GM12878 (cell line): ENCODE data around the gene CDH18. TPM values are rescaled to one million over a fixed set of nuclear protein-coding genes. Genes with fewer than 3 reads are reported as not detected.

Experiments
- ATAC-seq: fragments of 200-7000 bp; cut with Tn5 transposase; 3 replicates; pipeline ENCODE4 v1.9.1; 2020; ENCODE audit warnings: mild to moderate bottlenecking, moderate library complexity
- BruUV-seq: library from RNA; stranded (reverse); fragments of 400-500 nt; replicated peaks from 2 replicates; lab custom pipeline; 2021; lab: Mats Ljungman, UMichigan
- CTCF ChIA-PET: fragments of 300-600 bp; sonication (Branson Sonifier 250); formaldehyde crosslinking; extraction: SDS; loops from one replicate; lab custom pipeline; 2021; ENCODE audit warnings: inconsistent platforms; lab: Yijun Ruan, JAX
- POLR2A ChIA-PET: fragments of 350-600 bp; formaldehyde crosslinking; extraction: SDS; loops from one replicate; lab custom pipeline; 2021; ENCODE audit warnings: inconsistent platforms; lab: Charles Lee
- RAD21 ChIA-PET: fragments of 300-600 bp; sonication (Branson Sonifier 250); formaldehyde crosslinking; loops from one replicate; lab custom pipeline; 2023; ENCODE audit warnings: antibody characterized with exemption; ENCODE audit not compliant: unreplicated experiment; lab: Charles Lee
- SMC1A ChIA-PET: fragments of 300-600 bp; sonication (Branson Sonifier 250); formaldehyde crosslinking; loops from one replicate; lab custom pipeline; 2023; ENCODE audit not compliant: unreplicated experiment, uncharacterized antibody; lab: Charles Lee
- DNase-seq: peaks from one replicate; pipeline ENCODE4 v3.0.0-alpha.2; 2011; ENCODE audit warnings: low read depth, low spot score
- FAIRE-seq: peaks from 3 replicates; lab custom pipeline; 2011; peaks lifted over from hg19 to GRCh38; lab: Jason Lieb, UNC
- H2AFZ ChIP-seq: 2 replicates; pipeline ENCODE4 v1.6.0; 2011; ENCODE audit warnings: low read depth, low read length, control low read depth; ENCODE audit not compliant: control insufficient read depth
- H3K27ac ChIP-seq: 2 replicates; pipeline ENCODE4 v1.5.1; 2011; ENCODE audit warnings: control low read depth; ENCODE audit not compliant: control insufficient read depth, insufficient read depth
- H3K27me3 ChIP-seq, 2 experiments: replicated peaks in 1 of 2; 2 replicates each; pipeline versions ENCODE4 v1.6.0 to v1.6.1; 2011; ENCODE audit warnings: low read length in 1 of 2; ENCODE audit not compliant: control insufficient read depth in 2 of 2, insufficient read depth in 2 of 2
- H3K36me3 ChIP-seq, 2 experiments: 2 replicates each; pipeline ENCODE4 v1.5.1; 2011; ENCODE audit warnings: low read length in 1 of 2; ENCODE audit not compliant: control insufficient read depth in 2 of 2, insufficient read depth in 2 of 2
- H3K4me1 ChIP-seq: 2 replicates; pipeline ENCODE4 v1.6.1; 2011; ENCODE audit warnings: mild to moderate bottlenecking, low read length, moderate library complexity, mixed read lengths; ENCODE audit not compliant: control insufficient read depth, insufficient read depth
- H3K4me2 ChIP-seq: 2 replicates; pipeline ENCODE4 v1.6.0; 2011; ENCODE audit warnings: control low read depth; ENCODE audit not compliant: control insufficient read depth, insufficient read depth
- H3K4me3 ChIP-seq: fragments of 200-600 bp; sonication (generic); 2 replicates; pipeline ENCODE4 v1.5.1; 2016
- H3K79me2 ChIP-seq: 2 replicates; pipeline ENCODE4 v1.6.0; 2011; ENCODE audit warnings: low read length; ENCODE audit not compliant: control insufficient read depth, insufficient read depth
- H3K9ac ChIP-seq: 2 replicates; pipeline ENCODE4 v1.8.0; 2011; ENCODE audit warnings: low read length, control low read depth, mixed read lengths; ENCODE audit not compliant: control insufficient read depth, insufficient read depth
- H3K9me3 ChIP-seq: replicated peaks from 3 replicates; pipeline ENCODE4 v1.5.1; 2011; ENCODE audit warnings: mild to moderate bottlenecking, low read length; ENCODE audit not compliant: control insufficient read depth, insufficient read depth
- H4K20me1 ChIP-seq: 2 replicates; pipeline ENCODE4 v1.6.0; 2011; ENCODE audit not compliant: control insufficient read depth, insufficient read depth
- BACH1 ChIP-seq: fragments of 450-650 bp; IDR thresholded peaks from 2 replicates; pipeline ENCODE4 v1.6.1; 2017; ENCODE audit warnings: mild to moderate bottlenecking, borderline replicate concordance
- BRCA1 ChIP-seq: IDR thresholded peaks from 2 replicates; pipeline ENCODE4 v1.6.1; 2011; ENCODE audit warnings: low read depth, low read length, improper control_type of control experiment
- CREB1 ChIP-seq: IDR thresholded peaks from 2 replicates; pipeline ENCODE4 v1.6.1; 2012; ENCODE audit warnings: low read depth, mild to moderate bottlenecking, inconsistent platforms
- EGR1 ChIP-seq, 2 experiments: IDR thresholded peaks; 1 replicate in 1 of 2; 2 replicates in 1 of 2; pipeline ENCODE4 v1.6.1; 2011 to 2012; ENCODE audit warnings: low read depth in 2 of 2, low read length in 2 of 2, borderline replicate concordance in 1 of 2, mild to moderate bottlenecking in 1 of 2, moderate library complexity in 1 of 2
- FOS ChIP-seq: IDR thresholded peaks from 3 replicates; pipeline ENCODE4 v1.6.1; 2011; ENCODE audit warnings: borderline replicate concordance; ENCODE audit not compliant: insufficient read length; ENCODE audit errors: extremely low read depth
- FOXK2 ChIP-seq: fragments of 450-650 bp; IDR thresholded peaks from 2 replicates; pipeline ENCODE4 v1.6.1; 2017; ENCODE audit warnings: mild to moderate bottlenecking, moderate library complexity
- HDAC6 ChIP-seq: fragments of 200-600 bp; sonication (generic); IDR thresholded peaks from one replicate; pipeline ENCODE4 v1.8.0; 2017; ENCODE audit warnings: antibody characterized with exemption; ENCODE audit not compliant: unreplicated experiment
- LARP7 ChIP-seq: fragments of 450-650 bp; IDR thresholded peaks from 2 replicates; pipeline ENCODE4 v1.6.1; 2017; ENCODE audit warnings: mild to moderate bottlenecking
- POLR2AphosphoS5 ChIP-seq: IDR thresholded peaks from 2 replicates; pipeline ENCODE4 v1.6.1; 2011; ENCODE audit warnings: mild to moderate bottlenecking, low read length, inconsistent platforms
- RAD21 ChIP-seq: IDR thresholded peaks from 2 replicates; pipeline ENCODE4 v1.6.1; 2011; ENCODE audit warnings: mild to moderate bottlenecking, low read depth, low read length, moderate library complexity; ENCODE audit not compliant: insufficient read depth
- SIX5 ChIP-seq: IDR thresholded peaks from 2 replicates; pipeline ENCODE4 v1.6.1; 2011; ENCODE audit warnings: mild to moderate bottlenecking, low read depth, low read length, moderate library complexity; ENCODE audit not compliant: severe bottlenecking
- SREBF2 ChIP-seq: IDR thresholded peaks from 2 replicates; pipeline ENCODE4 v1.6.1; 2012; ENCODE audit warnings: mild to moderate bottlenecking, low read length
- ZBED1 ChIP-seq: IDR thresholded peaks from 2 replicates; pipeline ENCODE4 v1.6.1; 2016; ENCODE audit warnings: borderline replicate concordance
- ZZZ3 ChIP-seq: IDR thresholded peaks from 2 replicates; pipeline ENCODE4 v1.6.1; 2011; ENCODE audit warnings: low read depth; ENCODE audit not compliant: control insufficient read depth, insufficient read length
- WGBS: methylation state at CpG from one replicate; pipeline ENCODE4 v1.1.6; 2016; ENCODE audit warnings: low lambda C conversion rate; ENCODE audit not compliant: insufficient replicate concordance, insufficient coverage; ENCODE audit errors: missing lambda C conversion rate; 5-methylcytosine and 5-hydroxymethylcytosine counted together
- in situ Hi-C: fragments of 300-500 bp; cut with MboI; formaldehyde crosslinking; loops from 9 replicates; pipeline ENCODE4 v1.14.3; 2018; ENCODE audit warnings: mixed read lengths
- intact Hi-C: fragments of 100-400 bp; cut with micrococcal nuclease; formaldehyde crosslinking; loops from one replicate; pipeline ENCODE4 v1.14.2; 2022; ENCODE audit not compliant: unreplicated experiment
- polyA plus RNA-seq, 11 experiments: library from polyadenylated mRNA; depleted of rRNA in 4 of 11; unstranded in 6 of 11; stranded (reverse) in 5 of 11; fragments of >200 nt; fragmentation: Nextera tagmentation in 4 of 11; fragmentation: Illumina TruSeq in 1 of 11; extraction: Ambion mirVana in 4 of 11; extraction: Trizol in 1 of 11; gene quantifications; 1 replicate in 1 of 11; 2 replicates in 10 of 11; pipeline versions ENCODE4 v1.2.1 to v1.2.3, GENCODE V29; 2011 to 2016; ENCODE audit warnings: inconsistent platforms in 2 of 11, missing spikeins in 2 of 11, low read depth in 1 of 11
- total RNA-seq, 4 experiments: library from RNA; depleted of rRNA in 3 of 4; stranded (reverse); fragments of >200 nt in 3 of 4; fragmentation: Illumina TruSeq in 1 of 4; extraction: Trizol in 1 of 4; gene quantifications; 2 replicates each; pipeline versions ENCODE4 v1.2.1 to v1.2.3, GENCODE V29; 2013 to 2021

Gene CDH18
- total and polyA plus RNA-seq, 10 of the 15 experiments (the other 5 are each of a cell fraction or from before 2014, with no cell fraction given), result 0.41 TPM; not detected in 9

DNA sequence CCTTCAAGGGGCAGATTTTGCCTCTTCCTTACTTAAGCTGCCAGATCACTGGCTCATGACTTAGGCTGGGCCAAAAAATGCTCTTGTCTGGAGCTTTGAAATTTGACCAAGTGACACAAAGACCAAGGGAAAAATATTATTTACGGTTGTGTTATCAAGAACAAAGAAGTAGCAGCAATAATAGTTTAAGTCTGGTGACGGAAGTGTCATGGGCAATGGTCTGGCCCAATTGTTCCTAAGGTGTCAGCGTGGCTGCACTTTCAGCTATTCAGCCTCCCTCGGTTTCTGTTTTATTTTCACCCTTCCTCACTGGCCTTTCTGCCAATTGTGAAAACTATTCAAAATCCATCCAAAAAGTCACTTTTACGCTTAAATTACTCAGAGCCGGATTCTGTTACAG is 185.3 kb downstream of the CDH18 start:
- Histone ChIP-seq H3K79me2 (no peaks in the 10 kb centered on the region), H3K4me2 (no peak overlapping the region), H3K4me3 (no peak overlapping the region), H3K36me3 (no peaks in the 10 kb centered on the region), H3K9me3 (no peaks in the 10 kb centered on the region), H3K27ac (no peak overlapping the region), H2AFZ (no peak overlapping the region), H3K9ac (no peak overlapping the region), H4K20me1 (no peaks in the 10 kb centered on the region), H3K4me1 (no peaks in the 10 kb centered on the region), H3K27me3 (no peaks in the 10 kb centered on the region)
- in situ Hi-C loops, result no loop called here
- ChIA-PET RAD21 (no interaction called here), CTCF (no interaction called here), POLR2A (no interaction called here), SMC1A (no interaction called here)
- no TSS peak for BruUV-seq
- WGBS, result 46% methylated on average over 6 of the region's 6 CpGs
- FAIRE-seq, result no peak
- TF ChIP-seq BRCA1, result no peak
- TF ChIP-seq ZBED1, result no peak
- TF ChIP-seq LARP7, result no peak
- TF ChIP-seq POLR2AphosphoS5, result no peak
- TF ChIP-seq SREBF2, result no peak
- TF ChIP-seq BACH1, result no peak
- TF ChIP-seq FOS, result no peak
- no peak for DNase-seq
- peak; percentile 55 for ATAC-seq
- intact Hi-C loops, result no loop called here

DNA sequence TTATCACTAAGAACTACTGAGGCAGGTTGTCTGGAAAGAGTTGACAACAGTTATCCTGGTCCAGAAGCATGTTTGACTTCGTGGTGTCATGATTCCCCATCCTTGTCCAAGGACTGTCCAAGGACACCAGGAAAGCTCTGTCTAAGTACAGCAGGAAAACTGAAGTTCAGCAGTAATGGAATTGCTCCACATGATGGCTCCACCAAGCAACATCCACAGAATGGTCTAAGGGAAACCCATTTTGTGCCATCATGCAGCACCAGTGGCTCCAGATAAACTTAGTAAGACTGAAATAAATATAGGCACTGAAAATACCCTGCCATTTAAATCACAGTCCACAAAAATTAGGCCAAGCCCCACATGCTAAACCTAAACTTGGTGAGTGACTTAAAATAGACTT is 192.8 kb downstream of the CDH18 start:
- POLR2A ChIA-PET, result no interaction called here
- RAD21 ChIA-PET, result no interaction called here
- WGBS, result 0% methylated on average over 1 of the region's 1 CpG
- in situ Hi-C loops, result no loop called here
- Histone ChIP-seq H3K4me2 (no peak overlapping the region), H4K20me1 (no peaks in the 10 kb centered on the region), H3K9me3 (no peaks in the 10 kb centered on the region), H2AFZ (no peak overlapping the region), H3K79me2 (no peaks in the 10 kb centered on the region), H3K27ac (no peak overlapping the region), H3K9ac (no peak overlapping the region), H3K4me3 (no peak overlapping the region)
- ATAC-seq (no peak), DNase-seq (no peak), FAIRE-seq (no peak)
- intact Hi-C loops, result no loop called here
- SMC1A ChIA-PET, result no interaction called here
- no peak for TF ChIP-seq ZZZ3
- no peak for TF ChIP-seq HDAC6
- TF ChIP-seq SIX5, result no peak
- no peak for TF ChIP-seq EGR1 (IDR thresholded peaks at IDR 0.05; ENCODE audit: borderline replicate concordance in 1 of 2, low read depth in 2 of 2, low read length in 2 of 2)
- no peak for TF ChIP-seq FOXK2
- TF ChIP-seq CREB1, result no peak
- TF ChIP-seq RAD21, result no peak
- TF ChIP-seq, all 136 proteins: peak for 0
- Histone ChIP-seq H3K27me3 (no peaks in the 10 kb centered on the region), H3K36me3 (no peaks in the 10 kb centered on the region), H3K4me1 (no peaks in the 10 kb centered on the region)
- no TSS peak for BruUV-seq
- CTCF ChIA-PET, result no interaction called here
